H1 (cell line): ENCODE measurements around the gene NFIA. TPM values are rescaled to one million over a fixed set of nuclear protein-coding genes. Genes with fewer than 3 reads are reported as not detected.

Experiments used
- CBX5 ChIP-seq: fragments of 300-800, 300-1000 bp; sonication (generic); IDR thresholded peaks from 2 replicates; pipeline ENCODE4 v1.7.1; 2016; ENCODE audit warnings: antibody characterized with exemption, low read length, low read depth
- CBX8 ChIP-seq: fragments of 300-800, 300-1000 bp; sonication (generic); IDR thresholded peaks from 2 replicates; pipeline ENCODE4 v1.7.1; 2016; ENCODE audit warnings: low read depth, low read length, borderline replicate concordance
- CEBPB ChIP-seq: IDR thresholded peaks from 2 replicates; pipeline ENCODE4 v1.6.1; 2012; ENCODE audit warnings: low read depth, low read length
- CHD1 ChIP-seq: IDR thresholded peaks from 2 replicates; pipeline ENCODE4 v1.6.1; 2012; ENCODE audit warnings: low read depth, low read length, improper control_type of control experiment
- CTBP2 ChIP-seq: IDR thresholded peaks from 2 replicates; pipeline ENCODE4 v1.7.0; 2011; ENCODE audit warnings: borderline replicate concordance, mild to moderate bottlenecking, moderate library complexity, mixed read lengths, low read length; ENCODE audit not compliant: insufficient read depth, insufficient read length
- EGR1 ChIP-seq: IDR thresholded peaks from 2 replicates; pipeline ENCODE4 v1.6.1; 2011; ENCODE audit warnings: low read depth, low read length, borderline replicate concordance
- FOSL1 ChIP-seq: IDR thresholded peaks from 2 replicates; pipeline ENCODE4 v1.6.1; 2011; ENCODE audit warnings: mild to moderate bottlenecking, low read depth, low read length, moderate library complexity; ENCODE audit not compliant: insufficient read depth
- GABPA ChIP-seq: IDR thresholded peaks from 2 replicates; pipeline ENCODE4 v1.6.1; 2011; ENCODE audit warnings: mild to moderate bottlenecking, low read length, moderate library complexity, borderline replicate concordance; ENCODE audit not compliant: insufficient read depth
- GTF2F1 ChIP-seq: IDR thresholded peaks from 2 replicates; pipeline ENCODE4 v1.6.1; 2012; ENCODE audit warnings: low read depth, low read length, improper control_type of control experiment, borderline replicate concordance
- HDAC2 ChIP-seq, 2 experiments: fragments of 300-600 bp in 1 of 2; sonication (generic) in 1 of 2; IDR thresholded peaks; 2 replicates each; pipeline ENCODE4 v1.6.1; 2011 to 2012; ENCODE audit warnings: low read depth in 2 of 2, low read length in 2 of 2, mild to moderate bottlenecking in 2 of 2, moderate library complexity in 2 of 2, borderline replicate concordance in 1 of 2, inconsistent platforms in 1 of 2
- HDAC6 ChIP-seq: IDR thresholded peaks from one replicate; pipeline ENCODE4 v1.7.1; 2012; ENCODE audit warnings: low read depth, mild to moderate bottlenecking, inconsistent platforms, low read length, moderate library complexity
- JUND ChIP-seq: IDR thresholded peaks from 2 replicates; pipeline ENCODE4 v1.6.1; 2011; ENCODE audit warnings: mild to moderate bottlenecking, improper control_type of control experiment, low read length
- KDM4A ChIP-seq: IDR thresholded peaks from one replicate; pipeline ENCODE4 v1.7.1; 2012; ENCODE audit warnings: low read depth, mild to moderate bottlenecking, moderate library complexity, low read length, inconsistent platforms; ENCODE audit not compliant: severe bottlenecking
- KDM5A ChIP-seq: fragments of 200-600 bp; IDR thresholded peaks from 2 replicates; pipeline ENCODE4 v1.7.1; 2012; ENCODE audit warnings: mild to moderate bottlenecking, low read length, inconsistent platforms, mixed read lengths
- MAFK ChIP-seq: IDR thresholded peaks from 2 replicates; pipeline ENCODE4 v1.6.1; 2012; ENCODE audit warnings: low read depth, mild to moderate bottlenecking, improper control_type of control experiment, low read length
- NANOG ChIP-seq: IDR thresholded peaks from 2 replicates; pipeline ENCODE4 v1.6.1; 2011; ENCODE audit warnings: low read length, low read depth, mild to moderate bottlenecking, inconsistent platforms; ENCODE audit not compliant: insufficient read depth, poor library complexity, severe bottlenecking
- RXRA ChIP-seq: IDR thresholded peaks from 2 replicates; pipeline ENCODE4 v1.6.1; 2011; ENCODE audit warnings: low read depth, mild to moderate bottlenecking, low read length, moderate library complexity; ENCODE audit not compliant: insufficient read depth
- SAP30 ChIP-seq: fragments of 300-600 bp; sonication (generic); IDR thresholded peaks from 2 replicates; pipeline ENCODE4 v1.7.1; 2012; ENCODE audit warnings: low read length, moderate library complexity, mild to moderate bottlenecking, inconsistent platforms; ENCODE audit not compliant: insufficient read depth, insufficient replicate concordance
- SIRT6 ChIP-seq: IDR thresholded peaks from one replicate; pipeline ENCODE4 v1.7.1; 2012; ENCODE audit warnings: low read length, inconsistent platforms
- SIX5 ChIP-seq: IDR thresholded peaks from 2 replicates; pipeline ENCODE4 v1.6.1; 2011; ENCODE audit warnings: mild to moderate bottlenecking, low read depth, low read length
- SUZ12 ChIP-seq: fragments of 200-600 bp; sonication (generic); IDR thresholded peaks from 2 replicates; pipeline ENCODE4 v1.6.1; 2012; ENCODE audit warnings: mild to moderate bottlenecking, inconsistent platforms, low read length, moderate library complexity, mixed read lengths
- TAF1 ChIP-seq: IDR thresholded peaks from 2 replicates; pipeline ENCODE4 v1.6.1; 2011; ENCODE audit warnings: mild to moderate bottlenecking, low read depth, low read length
- USF2 ChIP-seq: IDR thresholded peaks from 2 replicates; pipeline ENCODE4 v1.6.1; 2011; ENCODE audit warnings: low read length, improper control_type of control experiment
- polyA plus RNA-seq, 7 experiments: library from polyadenylated mRNA; depleted of rRNA in 3 of 7; stranded (reverse) in 5 of 7; unstranded in 2 of 7; fragments of >200 nt in 5 of 7; fragments of 200-250 nt in 2 of 7; gene quantifications; 1 replicate in 5 of 7; 2 replicates in 1 of 7; 4 replicates in 1 of 7; pipeline versions ENCODE4 v1.2.1 to v1.2.3, GENCODE V29; 2011 to 2013; ENCODE audit warnings: missing spikeins in 2 of 7, mixed read lengths in 2 of 7
- total RNA-seq: library from RNA; stranded (reverse); fragmentation: NEBNext Ultra II Directional; extraction: Animal tissue kit (Norgen Biotek cat#: 25700); gene quantifications from 2 replicates; pipeline ENCODE4 v1.2.1, GENCODE V29; 2021

Gene NFIA
- total and polyA plus RNA-seq, 2 of the 8 experiments (the other 6 are each of a cell fraction or from before 2014, with no cell fraction given), result 1.8 to 2.3 TPM

DNA sequence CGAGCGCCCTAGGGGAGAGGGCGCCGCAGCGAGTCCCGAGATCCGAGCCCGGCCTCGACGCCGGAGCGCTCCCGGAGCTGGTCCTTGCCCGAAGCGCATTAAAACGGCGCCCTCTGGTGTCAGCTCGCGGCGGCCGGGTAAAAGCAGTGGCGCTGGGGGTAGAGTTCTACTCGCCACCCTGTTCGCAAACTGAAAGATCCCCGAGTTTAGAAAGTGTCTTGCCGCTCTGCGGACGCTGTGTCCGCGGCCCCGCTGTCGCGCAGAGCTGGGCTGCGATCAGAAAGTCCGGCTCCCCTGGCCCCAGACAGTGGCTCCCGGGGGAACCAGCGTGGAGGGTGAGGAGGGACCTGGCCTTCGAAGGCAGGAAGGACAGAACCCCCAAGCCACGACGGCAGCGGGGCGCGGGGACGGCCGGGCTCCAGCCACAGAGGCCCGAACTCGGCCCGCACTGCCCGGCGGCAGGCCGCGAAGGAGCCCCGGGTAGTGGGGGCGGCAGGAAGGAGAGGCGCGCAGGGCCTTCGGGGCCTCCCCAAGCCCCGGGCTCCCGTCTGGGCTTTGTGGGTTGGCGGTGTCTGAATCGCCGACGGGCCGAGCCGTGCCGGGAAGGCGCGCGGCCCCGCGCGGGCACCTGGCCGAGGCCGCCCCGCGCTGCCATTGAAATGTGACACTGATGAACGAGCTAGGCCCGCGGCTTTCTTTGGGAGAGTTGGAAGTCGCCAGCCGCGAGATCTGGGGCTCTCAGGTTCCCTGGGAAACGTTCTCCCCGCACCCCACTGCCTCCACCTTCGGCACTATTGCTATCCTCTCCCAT lies 39.1 kb upstream of the NFIA start (continued):
- TF ChIP-seq CEBPB (no peak), NANOG (no peak), CBX5 (no peak), MAFK (no peak), SIRT6 (no peak), RXRA (no peak), CTBP2 (peak; percentile 81), GABPA (no peak), HDAC2 (IDR thresholded peaks at IDR 0.05; ENCODE audit: borderline replicate concordance in 1 of 2, low read depth in 2 of 2, low read length in 2 of 2) (peak in 1 of 2 experiments; percentile 64; a peak in 1 of 4 replicates), KDM5A (no peak), FOSL1 (no peak), SUZ12 (peak; percentile 63), CBX8 (no peak), USF2 (no peak), JUND (no peak), CHD1 (no peak), SAP30 (no peak), TAF1 (peak; percentile 40; the same call in 1 of the 2 replicates), HDAC6 (no peak), EGR1 (no peak), SIX5 (no peak), GTF2F1 (no peak), KDM4A (peak; percentile 69)
